Fibroblast of peridontal ligament (primary cell): ENCODE results near the gene FAM156B.
"Not testable (repeated sequence)": the region's sequence is repeated elsewhere in the genome, so short reads cannot be mapped to it uniquely, and the experiment has no call there.

Experiments
- DNase-seq: peaks from one replicate; pipeline ENCODE4 v3.0.0-alpha.2; 2010; ENCODE audit errors: extremely low read depth

FAM156B gene, protein sequence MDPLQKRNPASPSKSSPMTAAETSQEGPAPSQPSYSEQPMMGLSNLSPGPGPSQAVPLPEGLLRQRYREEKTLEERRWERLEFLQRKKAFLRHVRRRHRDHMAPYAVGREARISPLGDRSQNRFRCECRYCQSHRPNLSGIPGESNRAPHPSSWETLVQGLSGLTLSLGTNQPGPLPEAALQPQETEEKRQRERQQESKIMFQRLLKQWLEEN

DNA sequence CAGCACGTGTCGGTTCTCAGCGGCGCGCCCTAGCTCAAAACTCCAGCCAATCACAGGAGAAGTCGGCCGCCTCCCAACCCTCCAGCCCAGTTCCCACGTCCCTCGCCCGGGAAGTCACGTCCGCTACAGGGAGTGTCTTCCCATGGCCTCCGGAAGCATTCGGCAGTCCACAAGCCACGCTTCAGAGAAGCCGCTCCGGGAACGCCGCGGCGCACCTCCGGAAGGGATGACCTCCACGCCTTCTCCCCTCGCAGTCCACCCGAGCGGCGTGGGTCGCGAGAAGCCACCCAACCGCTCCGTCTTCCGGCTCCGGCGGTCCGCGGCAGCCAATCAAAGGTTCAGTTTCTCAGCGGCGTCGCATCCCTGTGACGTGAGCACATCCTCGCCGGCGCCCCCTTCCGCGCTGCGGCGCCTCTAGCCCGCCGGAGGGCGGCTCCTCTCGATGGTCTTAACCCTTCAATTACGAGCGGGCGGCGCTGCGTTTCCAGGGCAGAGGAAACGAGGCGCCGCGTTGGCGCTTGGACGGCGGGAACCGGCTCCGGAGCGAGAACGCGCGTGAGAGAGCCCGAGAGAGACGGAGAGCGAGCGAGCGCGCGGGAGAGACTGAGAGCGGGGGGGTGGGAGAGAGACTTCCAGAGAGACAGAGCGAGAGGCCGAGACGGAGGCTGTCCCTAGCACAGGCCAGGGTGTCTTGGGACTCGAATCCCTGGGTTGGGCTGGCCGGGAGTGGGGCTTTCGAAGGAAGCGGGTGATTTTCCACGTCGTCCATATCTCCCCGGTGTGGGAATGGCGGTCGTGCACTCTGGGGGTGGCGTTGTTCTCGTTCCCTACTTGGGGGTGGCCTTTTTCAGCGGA is at the start of gene FAM156B:
Gene FAM156B (plus strand): TSS at position 476 of the 855 bp plus-strand sequence. CDS start 9,896 bp downstream, outside the sequence.
- DNase-seq = not testable (repeated sequence)

DNA sequence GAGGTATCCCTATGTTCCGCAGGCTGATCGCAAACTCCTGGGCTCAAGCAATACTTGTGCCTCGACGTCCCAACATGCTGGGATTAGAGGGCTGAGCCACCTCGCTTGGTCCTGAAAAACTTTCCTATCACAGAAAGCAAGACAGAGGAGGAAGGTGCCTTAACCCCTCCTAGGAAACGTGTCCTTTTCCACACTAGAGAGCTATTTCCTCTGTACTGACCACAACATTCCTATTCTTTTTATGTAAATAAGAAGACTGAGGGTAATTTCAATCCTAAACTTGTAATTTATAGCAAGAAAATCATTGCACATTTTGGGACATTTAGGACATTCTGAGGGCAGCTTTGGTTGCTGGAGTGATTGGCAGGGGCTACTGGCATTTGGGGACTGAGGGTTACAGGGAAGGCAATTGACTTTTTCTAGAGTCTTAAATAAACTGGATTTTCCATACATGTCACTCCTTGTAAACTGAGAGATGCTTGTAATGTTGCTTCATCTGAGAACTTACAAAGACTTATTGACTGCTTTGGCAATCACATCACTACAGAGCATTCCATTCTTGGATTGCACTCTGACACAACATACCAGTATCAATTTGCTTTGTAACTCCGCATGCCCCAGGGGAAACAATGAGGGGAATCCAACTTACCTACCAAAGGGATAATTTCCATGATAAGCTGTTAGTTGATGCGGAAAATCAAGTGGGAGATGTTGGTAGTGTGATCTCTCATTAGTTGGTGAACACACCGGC is 44.8 kb upstream of the FAM156B start:
- peak; percentile 53 for DNase-seq

DNA sequence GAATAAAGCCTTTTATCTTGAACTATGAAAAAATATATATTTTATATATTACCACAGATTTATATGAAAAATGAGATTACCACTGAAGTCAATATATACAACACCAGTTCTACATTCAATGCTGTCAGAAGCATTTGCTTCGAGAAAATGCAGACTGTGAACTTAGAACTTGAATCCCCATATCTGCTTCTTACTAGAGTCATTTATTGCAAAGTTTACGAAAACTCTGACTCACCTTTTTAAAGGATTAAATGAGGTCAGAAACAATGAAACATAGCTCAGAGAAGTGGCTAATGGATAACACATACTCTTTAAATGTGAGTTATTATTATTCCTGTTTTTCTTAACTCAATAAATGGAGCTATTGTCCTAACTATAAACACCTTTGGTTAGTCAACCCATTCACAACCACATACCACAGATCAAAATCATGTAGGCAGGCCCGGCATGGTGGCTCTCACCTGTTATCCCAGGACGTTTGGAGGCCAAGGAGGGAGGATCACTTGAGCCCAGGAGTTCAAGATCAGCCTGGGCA is 40.1 kb upstream of the FAM156B start:
- DNase-seq = not testable (repeated sequence)

DNA sequence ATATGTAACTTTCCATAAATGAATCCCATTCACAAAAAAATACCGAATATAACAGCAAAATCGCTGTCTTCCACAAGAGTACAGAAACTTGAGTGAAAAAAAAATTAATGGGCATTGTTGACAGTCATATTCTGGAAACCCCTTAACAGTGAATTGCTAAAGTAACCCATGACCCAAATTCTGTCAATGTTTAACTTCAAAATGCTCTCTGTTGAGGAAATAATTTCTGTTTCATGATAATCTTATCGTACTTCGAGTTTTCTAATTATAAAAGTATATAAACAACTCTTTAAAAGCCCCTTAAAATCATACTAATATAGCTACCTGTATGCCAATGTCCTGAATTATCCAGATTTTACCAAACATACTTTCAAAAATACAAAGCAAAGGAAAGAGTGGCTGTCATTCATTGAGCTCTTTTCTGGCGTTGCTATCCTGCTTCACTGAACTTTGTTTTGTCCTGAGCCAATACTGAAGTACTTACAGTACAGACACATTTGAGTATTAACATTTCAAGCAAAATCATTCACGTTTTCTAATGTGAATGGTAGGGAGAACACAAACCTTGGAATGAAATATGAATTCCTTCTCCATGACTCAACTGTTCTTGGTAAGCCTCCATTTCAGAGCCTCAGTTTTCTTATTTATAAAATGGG is 31.7 kb upstream of the FAM156B start:
- no peak for DNase-seq

DNA sequence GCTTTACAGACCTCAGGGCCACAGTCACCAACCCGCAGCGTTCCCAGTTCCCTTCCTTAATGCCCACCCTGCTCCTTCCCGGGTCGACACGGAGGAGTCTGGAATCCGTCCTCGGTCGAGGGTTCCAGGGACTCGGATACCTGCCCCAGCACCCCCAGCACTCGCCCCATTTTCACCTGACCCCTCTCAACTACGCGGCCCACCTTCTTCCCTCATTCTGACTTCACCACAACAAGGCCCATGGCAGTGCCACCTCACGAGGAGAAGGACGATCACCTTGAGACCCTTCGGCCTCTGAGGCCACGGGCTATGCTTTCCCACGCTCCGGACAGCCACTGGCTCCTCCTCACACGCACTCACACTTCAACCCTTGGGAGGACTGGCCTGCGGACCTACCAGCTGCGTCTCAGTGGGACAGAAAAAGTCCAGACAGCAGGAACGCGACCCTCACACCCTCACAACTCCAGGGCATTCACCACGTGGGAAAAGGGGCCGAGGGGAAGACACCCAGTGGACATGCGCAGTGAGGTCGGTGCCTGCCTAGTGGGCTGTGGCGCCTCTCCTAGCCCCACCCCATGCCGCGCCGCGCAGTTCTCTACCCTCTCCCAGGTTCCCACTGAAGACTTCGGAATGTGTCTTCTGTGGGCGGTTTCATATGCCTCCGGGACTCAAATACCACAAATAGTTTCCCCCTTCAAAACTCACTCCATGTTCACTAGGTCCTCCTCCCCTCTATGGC is 29.4 kb upstream of the FAM156B start, which contains the start of gene XAGE3:
Gene XAGE3 (minus strand): TSS at position 474 of the 739 bp plus-strand sequence. CDS start 950 bp downstream, outside the sequence.
- no peak for DNase-seq

DNA sequence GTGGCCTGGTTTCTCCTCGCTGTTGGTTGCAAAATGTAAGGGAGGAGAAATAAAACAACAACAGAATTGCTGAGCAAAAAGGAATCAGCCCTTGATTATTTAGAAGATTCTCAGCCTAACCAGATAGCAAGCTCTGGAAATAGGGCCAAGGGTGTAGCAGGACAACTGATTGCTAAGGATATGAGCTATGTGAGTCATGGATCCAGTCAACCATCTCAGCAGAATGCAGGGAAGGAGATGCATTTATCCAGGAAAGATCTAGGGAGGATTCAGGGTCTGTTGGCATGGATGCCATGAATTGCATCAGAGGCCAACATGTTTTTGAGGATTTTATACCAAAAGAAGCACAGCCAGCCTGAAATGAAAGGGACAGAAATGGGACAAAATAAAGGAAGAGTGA is 27.1 kb upstream of the FAM156B start:
- DNase-seq = peak; percentile 9

DNA sequence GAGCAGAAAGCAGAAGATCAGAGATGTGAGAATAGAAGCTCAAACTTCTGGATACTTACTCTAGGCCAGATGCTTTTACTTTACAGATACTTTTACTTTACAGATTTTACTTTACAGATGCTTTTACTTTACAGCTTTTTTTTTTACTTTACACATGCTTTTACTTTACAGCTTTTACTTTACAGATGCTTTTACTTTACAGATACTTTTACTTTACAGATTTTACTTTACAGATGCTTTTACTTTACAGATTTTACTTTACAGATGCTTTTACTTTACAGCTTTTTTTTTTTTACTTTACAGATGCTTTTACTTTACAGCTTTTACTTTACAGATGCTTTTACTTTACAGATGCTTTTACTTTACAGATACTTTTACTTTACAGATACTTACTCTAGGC is 23.3 kb upstream of the FAM156B start:
- not testable (repeated sequence) for DNase-seq

DNA sequence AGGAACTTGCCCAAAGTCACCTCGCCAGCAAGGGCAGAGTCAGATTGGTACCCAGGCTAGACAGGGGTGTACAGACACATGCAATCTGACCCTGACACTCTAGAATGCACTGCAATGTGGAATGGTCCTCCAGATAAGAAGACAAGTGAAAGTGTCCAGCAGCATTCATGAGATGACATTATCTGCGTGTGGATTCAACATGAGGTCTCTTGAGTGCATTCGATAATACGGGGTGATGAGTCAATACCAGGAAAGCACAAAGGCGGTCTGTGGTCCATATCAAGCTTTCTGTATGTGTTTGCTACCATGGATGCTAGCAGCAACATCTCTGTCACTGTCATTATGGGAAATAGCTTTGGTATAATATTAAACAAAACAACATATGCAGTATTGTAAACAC is 22.5 kb upstream of the FAM156B start:
- no peak for DNase-seq

DNA sequence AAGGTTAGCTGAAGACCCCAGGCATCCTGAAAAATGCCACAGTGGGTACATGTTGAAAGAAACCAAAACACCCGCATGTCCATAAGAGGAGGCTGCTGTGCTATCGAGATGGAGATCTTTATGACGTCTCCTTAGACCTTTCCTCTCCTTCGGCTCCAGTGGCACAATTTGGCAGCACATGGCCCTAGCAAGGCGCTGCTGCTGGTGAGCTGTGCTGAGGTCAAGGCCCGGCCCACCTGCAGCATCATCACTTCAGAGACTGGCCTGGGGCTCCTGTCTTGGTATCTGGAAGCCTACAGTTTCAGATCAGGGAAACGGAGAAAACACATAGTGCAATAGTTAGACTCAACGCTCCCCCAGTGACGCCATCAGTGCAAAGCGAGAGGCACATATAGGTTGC is 21.7 kb upstream of the FAM156B start:
- not testable (repeated sequence) for DNase-seq

DNA sequence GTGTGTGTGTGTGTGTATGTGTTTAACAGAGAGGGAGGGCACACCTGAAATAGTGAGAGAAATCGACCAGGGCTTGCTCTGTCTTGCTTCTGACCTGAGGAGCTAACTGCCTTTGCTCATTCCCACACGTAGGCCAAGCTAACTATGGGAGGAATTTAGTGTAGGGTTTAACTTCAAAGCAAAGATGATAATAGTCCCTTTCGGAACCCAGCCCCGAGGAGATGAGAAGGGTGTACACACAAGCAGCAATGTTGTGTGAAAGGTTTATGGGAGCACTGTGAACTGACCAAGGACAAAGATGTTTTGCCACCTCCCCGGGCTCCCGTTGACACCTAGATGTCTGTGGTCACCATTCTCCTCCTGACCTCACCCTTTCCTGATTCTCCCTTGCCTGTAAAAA is 20.7 kb upstream of the FAM156B start:
- DNase-seq = not testable (repeated sequence)

DNA sequence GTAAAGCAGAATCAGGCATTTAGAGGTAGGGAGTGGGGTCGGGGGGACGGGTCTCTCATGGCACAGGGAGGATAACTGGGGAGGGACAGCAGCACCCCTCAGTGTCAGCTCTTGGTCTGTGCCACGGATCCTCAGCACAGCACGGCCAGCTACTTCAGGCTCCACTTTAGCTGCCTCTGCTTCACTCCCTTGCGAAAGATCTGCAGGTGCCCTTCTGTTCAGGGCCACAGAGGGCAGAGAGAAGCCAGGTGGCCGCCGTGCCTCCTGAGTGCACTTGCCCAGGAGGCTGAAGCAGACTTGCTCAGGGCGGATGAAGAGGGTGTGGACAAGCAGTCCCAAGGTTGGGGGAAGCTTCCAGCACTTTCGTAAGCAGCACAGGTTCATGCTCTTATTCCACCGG is 9.7 kb upstream of the FAM156B start:
- DNase-seq = not testable (repeated sequence)

DNA sequence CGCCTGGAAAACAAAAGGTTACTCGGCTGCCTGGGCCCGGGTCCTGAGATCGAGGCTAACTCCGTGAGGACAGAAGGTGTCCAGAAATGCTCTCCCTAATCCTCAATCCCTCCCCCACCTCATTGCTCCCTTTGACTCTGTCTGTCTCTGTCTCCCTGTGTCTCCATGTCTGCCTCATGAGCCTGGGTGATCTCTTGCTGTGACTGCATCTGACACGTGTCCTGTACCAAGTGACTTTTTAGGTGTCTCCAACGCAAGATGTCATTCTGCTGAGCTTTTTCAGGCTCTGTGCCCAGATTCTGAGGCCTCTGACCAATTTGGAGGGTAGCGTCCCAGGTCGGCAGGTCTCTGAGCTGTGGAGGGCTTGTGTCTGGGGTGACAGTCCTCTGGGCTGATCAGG is 9.0 kb upstream of the FAM156B start:
- DNase-seq = not testable (repeated sequence)

DNA sequence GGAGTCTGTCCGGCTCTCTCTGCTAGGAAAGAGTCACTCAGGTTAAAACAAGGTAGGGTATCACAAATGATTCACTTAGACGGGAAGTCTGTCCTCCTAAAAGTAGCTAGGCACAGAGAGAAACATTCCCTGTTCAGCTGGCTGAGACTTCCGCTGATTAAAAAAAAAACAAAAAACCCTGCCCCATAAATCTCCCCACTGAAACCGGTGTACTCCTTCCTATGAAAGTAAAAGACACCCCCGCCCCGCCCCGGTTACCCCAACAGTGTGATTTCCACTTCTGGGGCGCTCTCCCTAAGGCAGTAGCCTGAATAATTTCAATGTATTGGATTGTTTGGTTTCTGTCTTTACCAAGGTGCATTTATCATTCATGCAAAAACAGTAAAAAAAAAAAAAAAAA is 692 bp upstream of the FAM156B start:
- DNase-seq = not testable (repeated sequence)

DNA sequence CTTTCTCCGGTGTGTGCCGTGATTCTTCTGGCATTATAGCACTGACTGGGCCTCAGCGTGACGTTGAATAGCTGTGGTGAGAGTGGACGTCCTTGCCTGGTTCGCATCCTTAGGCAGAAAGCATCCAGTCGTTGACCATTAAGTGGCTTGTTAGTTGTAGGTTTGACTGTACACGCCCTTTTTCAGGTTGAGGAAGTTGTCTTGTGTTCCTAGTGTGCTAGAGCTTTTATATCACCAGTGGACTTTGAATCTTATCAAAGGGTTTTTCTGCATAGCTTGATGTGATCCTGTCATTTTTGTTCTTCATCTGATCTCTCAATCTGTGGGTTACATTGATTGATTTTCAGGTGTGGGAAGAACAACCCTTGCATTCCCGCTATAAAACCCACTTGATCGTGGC is 8.4 kb downstream of the FAM156B start:
- DNase-seq = not testable (repeated sequence)

DNA sequence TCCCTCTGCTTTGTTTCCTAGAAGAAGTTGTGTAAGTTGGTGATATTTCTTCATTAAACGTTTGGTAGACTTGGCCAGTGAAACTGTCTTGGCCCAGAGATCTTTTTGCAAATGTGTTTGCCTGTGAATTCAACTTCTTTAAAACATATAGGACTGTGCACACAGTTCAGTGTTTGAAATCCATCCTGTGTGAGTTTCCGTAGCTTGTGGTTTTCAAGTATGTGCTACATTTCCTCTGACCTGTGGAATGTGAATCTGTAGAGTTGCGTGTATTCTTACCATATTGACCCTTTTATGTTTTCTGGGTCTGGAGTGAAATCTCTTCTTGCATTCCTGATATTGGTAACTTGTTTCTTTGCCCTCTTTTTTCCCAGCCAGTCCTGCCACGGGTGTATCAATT is 8.9 kb downstream of the FAM156B start:
- not testable (repeated sequence) for DNase-seq

DNA sequence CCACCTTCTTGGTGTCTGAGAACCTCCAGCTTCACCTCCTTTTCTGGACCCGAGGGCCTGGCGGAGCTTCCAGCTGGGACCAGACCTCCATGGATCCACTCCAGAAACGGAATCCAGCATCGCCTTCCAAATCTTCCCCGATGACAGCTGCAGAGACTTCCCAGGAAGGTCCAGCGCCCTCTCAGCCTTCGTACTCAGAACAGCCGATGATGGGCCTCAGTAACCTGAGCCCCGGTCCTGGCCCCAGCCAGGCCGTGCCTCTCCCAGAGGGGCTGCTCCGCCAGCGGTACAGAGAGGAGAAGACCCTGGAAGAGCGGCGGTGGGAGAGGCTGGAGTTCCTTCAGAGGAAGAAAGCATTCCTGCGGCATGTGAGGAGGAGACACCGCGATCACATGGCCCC is 10.0 kb downstream of the FAM156B start:
- DNase-seq = not testable (repeated sequence)

DNA sequence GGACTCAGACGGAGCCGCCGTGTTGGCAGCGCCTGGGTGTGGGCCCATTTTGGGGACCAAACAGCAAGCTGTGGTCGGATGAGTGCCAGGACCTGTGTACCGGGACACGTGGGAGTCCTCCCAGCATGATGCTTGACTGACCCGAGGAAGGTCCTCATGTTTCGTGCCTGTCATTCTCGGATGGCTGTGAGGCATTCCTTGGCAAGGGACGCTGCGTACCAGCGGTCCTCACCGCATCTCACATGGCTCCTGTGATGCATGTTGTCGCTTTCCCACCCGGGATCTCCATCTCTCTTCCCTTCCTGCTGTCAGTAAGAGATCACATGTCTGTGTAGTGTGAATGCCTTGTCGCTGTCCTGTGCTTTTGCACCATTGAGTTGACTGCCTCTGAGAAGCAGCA is 10.8 kb downstream of the FAM156B start:
- DNase-seq = not testable (repeated sequence)

DNA sequence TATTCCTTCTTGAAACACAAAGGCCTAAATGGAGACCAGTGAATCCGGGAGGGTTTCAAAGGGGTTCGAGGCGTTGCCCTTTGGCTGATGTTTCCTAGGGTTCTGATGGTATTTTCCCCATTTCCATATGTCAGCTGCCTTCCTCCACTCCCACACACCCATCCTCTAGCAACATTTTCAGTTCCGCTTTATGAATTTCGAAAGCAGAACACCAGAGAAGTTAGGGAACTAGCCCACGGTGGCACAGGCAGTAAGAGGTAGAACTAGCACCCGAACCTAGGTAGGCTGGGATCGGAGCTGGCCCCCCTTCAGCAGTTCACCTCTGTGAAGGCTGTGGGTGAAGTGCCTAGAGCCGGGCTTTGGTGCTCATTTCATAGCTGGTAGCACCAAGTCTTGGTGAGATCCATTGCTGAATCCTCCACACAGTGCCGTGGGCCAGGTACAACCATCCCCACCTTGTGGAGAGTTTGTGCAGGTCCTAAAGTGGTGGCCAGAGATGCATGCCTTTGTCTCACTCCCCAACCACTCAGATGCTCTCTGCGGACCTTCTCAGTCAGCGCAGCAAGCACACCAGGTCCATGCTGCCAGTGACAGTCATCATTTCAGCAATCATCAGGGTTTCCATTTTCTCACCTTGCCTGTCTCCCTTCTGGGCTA is 12.3 kb downstream of the FAM156B start:
- DNase-seq = not testable (repeated sequence)

DNA sequence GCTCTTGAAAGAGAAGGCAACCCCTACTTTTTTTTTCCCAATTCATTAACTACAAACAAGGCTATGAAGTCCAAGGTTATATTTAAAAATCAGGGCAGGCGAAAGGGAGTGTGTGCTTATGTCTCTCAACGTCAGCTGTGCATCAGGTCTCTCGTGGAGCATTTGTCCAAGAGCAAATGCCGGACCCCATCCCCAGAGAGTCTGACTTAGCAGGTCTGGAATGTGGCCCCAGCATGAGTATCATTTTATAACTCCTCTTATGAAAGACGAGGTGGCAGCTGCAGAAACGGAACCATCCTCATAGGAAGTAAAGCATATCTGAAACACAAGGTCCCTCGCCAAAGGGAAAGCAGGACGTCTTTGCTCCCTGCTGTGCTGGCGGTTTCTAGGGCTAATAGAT is 16.6 kb downstream of the FAM156B start:
- DNase-seq = not testable (repeated sequence)

DNA sequence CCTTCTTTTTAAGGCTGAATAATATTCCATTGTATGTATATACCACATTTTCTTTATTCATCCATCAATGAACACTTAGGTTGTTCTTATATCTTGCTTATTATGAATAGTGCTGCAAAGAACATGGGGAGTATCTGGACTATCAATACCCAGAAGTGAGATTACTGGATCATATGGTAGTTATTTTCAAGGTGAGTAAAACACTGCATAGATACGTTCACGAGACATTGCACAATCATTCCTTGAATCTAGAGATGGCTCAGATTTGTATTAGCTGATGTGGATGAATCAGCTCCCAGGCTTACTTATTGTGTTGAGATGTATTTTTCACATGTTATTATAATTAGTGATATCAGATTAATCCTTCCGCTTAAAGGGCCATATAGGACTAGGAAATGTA is 17.6 kb downstream of the FAM156B start:
- not testable (repeated sequence) for DNase-seq
